ENCODE results near the gene AGPAT4.

The AGPAT4 gene

GRCh38 chr6:161302949-161303348 lies 29.1 kb upstream of the AGPAT4 start:
- no peaks in the 10 kb centered on the region for H3K79me2 ChIP-seq (ENCODE audit: insufficient read depth, low read length)
- H3F3A ChIP-seq (ENCODE audit: insufficient read depth, low read length) = no peaks in the 10 kb centered on the region
- no peak for TF ChIP-seq EZH2 (IDR thresholded peaks at IDR 0.05; ENCODE audit: borderline replicate concordance, low read length)
- TF ChIP-seq, protein P1, sequence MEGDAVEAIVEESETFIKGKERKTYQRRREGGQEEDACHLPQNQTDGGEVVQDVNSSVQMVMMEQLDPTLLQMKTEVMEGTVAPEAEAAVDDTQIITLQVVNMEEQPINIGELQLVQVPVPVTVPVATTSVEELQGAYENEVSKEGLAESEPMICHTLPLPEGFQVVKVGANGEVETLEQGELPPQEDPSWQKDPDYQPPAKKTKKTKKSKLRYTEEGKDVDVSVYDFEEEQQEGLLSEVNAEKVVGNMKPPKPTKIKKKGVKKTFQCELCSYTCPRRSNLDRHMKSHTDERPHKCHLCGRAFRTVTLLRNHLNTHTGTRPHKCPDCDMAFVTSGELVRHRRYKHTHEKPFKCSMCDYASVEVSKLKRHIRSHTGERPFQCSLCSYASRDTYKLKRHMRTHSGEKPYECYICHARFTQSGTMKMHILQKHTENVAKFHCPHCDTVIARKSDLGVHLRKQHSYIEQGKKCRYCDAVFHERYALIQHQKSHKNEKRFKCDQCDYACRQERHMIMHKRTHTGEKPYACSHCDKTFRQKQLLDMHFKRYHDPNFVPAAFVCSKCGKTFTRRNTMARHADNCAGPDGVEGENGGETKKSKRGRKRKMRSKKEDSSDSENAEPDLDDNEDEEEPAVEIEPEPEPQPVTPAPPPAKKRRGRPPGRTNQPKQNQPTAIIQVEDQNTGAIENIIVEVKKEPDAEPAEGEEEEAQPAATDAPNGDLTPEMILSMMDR (IDR thresholded peaks at IDR 0.05; ENCODE audit: low read length) = no peak
- no peaks in the 10 kb centered on the region for H3K9me3 ChIP-seq (ENCODE audit: low read length)
- H3K36me3 ChIP-seq (ENCODE audit: insufficient read depth, low read length) = no peaks in the 10 kb centered on the region
- no peaks in the 10 kb centered on the region for H3K4me1 ChIP-seq (ENCODE audit: insufficient read depth, low read length, severe bottlenecking)
- H3K4me2 ChIP-seq (ENCODE audit: low read length) = no peak overlapping the region
- no peak overlapping the region for H2AFZ ChIP-seq (ENCODE audit: low read length)
- H3K27me3 ChIP-seq (ENCODE audit: insufficient read depth, low read length) = no peaks in the 10 kb centered on the region
- H3K27ac ChIP-seq (ENCODE audit: low read depth, low read length, poor library complexity, severe bottlenecking) = no peak overlapping the region
- no peak overlapping the region for H3K9ac ChIP-seq (ENCODE audit: low read length)
- H3K9me2 ChIP-seq (ENCODE audit: low read depth, low read length) = no peaks in the 10 kb centered on the region
- no peaks in the 10 kb centered on the region for H4K20me1 ChIP-seq (ENCODE audit: insufficient read depth, low read length)
- H3K4me3 ChIP-seq (ENCODE audit: low read depth, low read length, poor library complexity, severe bottlenecking) = no peak overlapping the region

DNA sequence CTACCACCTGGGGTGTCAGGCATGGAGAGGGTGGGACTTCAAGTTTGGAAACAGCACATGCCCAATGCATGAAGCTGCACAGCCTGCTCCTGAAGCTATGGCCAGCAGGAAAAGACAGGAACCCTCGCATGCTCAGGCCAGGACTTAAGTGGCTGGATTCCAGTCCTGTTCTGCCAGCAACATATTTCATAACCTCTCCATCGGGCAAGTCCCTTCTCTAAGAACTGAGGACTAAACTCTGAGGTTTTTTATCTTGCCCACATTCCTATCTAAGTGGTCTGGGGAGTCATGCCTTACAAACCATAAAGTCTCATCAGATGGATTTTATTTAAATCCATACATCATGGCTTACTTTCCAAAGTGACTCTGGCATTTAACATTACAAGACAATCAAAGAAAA lies 27.5 kb upstream of the AGPAT4 start:
- Histone ChIP-seq H3K27ac (ENCODE audit: low read depth, low read length, poor library complexity, severe bottlenecking) (no peak overlapping the region), H3K4me1 (ENCODE audit: insufficient read depth, low read length, severe bottlenecking) (no peaks in the 10 kb centered on the region), H3K9me2 (ENCODE audit: low read depth, low read length) (no peaks in the 10 kb centered on the region)

GRCh38 chr6:161300823-161301222 lies 27.0 kb upstream of the AGPAT4 start:
- Histone ChIP-seq H3F3A (ENCODE audit: insufficient read depth, low read length) (no peaks in the 10 kb centered on the region), H3K27ac (ENCODE audit: low read depth, low read length, poor library complexity, severe bottlenecking) (no peak overlapping the region), H3K9me3 (ENCODE audit: low read length) (no peaks in the 10 kb centered on the region), H3K9ac (ENCODE audit: low read length) (no peak overlapping the region), H2AFZ (ENCODE audit: low read length) (no peak overlapping the region), H3K4me2 (ENCODE audit: low read length) (no peak overlapping the region), H3K36me3 (ENCODE audit: insufficient read depth, low read length) (no peaks in the 10 kb centered on the region), H3K79me2 (ENCODE audit: insufficient read depth, low read length) (no peaks in the 10 kb centered on the region), H4K20me1 (ENCODE audit: insufficient read depth, low read length) (no peaks in the 10 kb centered on the region), H3K4me3 (ENCODE audit: low read depth, low read length, poor library complexity, severe bottlenecking) (no peak overlapping the region), H3K4me1 (ENCODE audit: insufficient read depth, low read length, severe bottlenecking) (no peaks in the 10 kb centered on the region), H3K9me2 (ENCODE audit: low read depth, low read length) (no peaks in the 10 kb centered on the region), H3K27me3 (ENCODE audit: insufficient read depth, low read length) (no peaks in the 10 kb centered on the region)
- TF ChIP-seq, protein P1 (IDR thresholded peaks at IDR 0.05; ENCODE audit: low read length) = no peak
- TF ChIP-seq EZH2 (IDR thresholded peaks at IDR 0.05; ENCODE audit: borderline replicate concordance, low read length) = no peak

More for the DNA sequence above, 27.5 kb upstream of the AGPAT4 start:
- Histone ChIP-seq H2AFZ (ENCODE audit: low read length) (no peak overlapping the region), H3K36me3 (ENCODE audit: insufficient read depth, low read length) (no peaks in the 10 kb centered on the region), H3K27me3 (ENCODE audit: insufficient read depth, low read length) (no peaks in the 10 kb centered on the region), H3F3A (ENCODE audit: insufficient read depth, low read length) (no peaks in the 10 kb centered on the region), H3K9me3 (ENCODE audit: low read length) (no peaks in the 10 kb centered on the region), H4K20me1 (ENCODE audit: insufficient read depth, low read length) (no peaks in the 10 kb centered on the region), H3K4me2 (ENCODE audit: low read length) (no peak overlapping the region), H3K9ac (ENCODE audit: low read length) (no peak overlapping the region), H3K79me2 (ENCODE audit: insufficient read depth, low read length) (no peaks in the 10 kb centered on the region), H3K4me3 (ENCODE audit: low read depth, low read length, poor library complexity, severe bottlenecking) (no peak overlapping the region)
- TF ChIP-seq, protein P1 (IDR thresholded peaks at IDR 0.05; ENCODE audit: low read length) = no peak
- no peak for TF ChIP-seq EZH2 (IDR thresholded peaks at IDR 0.05; ENCODE audit: borderline replicate concordance, low read length)

All from OCI-LY1 (cell line).